ENCODE measurements around the gene ASB18. TPM values are rescaled to one million over a fixed set of nuclear protein-coding genes. Genes with fewer than 3 reads are reported as not detected.

Gene ASB18
- total and polyA plus RNA-seq, 2 of the 8 experiments (the other 6 are each of a cell fraction or from before 2014, with no cell fraction given): not detected

- TF ChIP-seq CHD7 (IDR thresholded peaks at IDR 0.05; ENCODE audit: insufficient replicate concordance, low read length) (no peak), MAX (IDR thresholded peaks at IDR 0.05) (no peak), CBX5 (IDR thresholded peaks at IDR 0.05; ENCODE audit: low read depth, low read length) (no peak), TCF12 (IDR thresholded peaks at IDR 0.05; ENCODE audit: low read depth, low read length) (no peak), ATF2 (IDR thresholded peaks at IDR 0.05; ENCODE audit: low read length) (no peak), POU5F1 (IDR thresholded peaks at IDR 0.05; ENCODE audit: low read depth, low read length) (no peak), POLR2A (IDR thresholded peaks at IDR 0.05; ENCODE audit: control extremely low read depth in 1 of 2, low read depth in 2 of 2, low read length in 2 of 2) (no peak), CHD2 (IDR thresholded peaks at IDR 0.05; ENCODE audit: low read length) (no peak)
Observed at GRCh38 chr2:236190674-236191073, 73.5 kb downstream of the ASB18 start (continued).

Data from H1 (cell line).